K562 (cell line): ENCODE results near the gene ALPK1. TPM values are rescaled to one million over a fixed set of nuclear protein-coding genes. Genes with fewer than 3 reads are reported as not detected.

Experiments
- ATAC-seq: fragments of 200-7000 bp; cut with Tn5 transposase; 3 replicates; pipeline ENCODE4 v1.9.1; 2020; ENCODE audit warnings: moderate library complexity
- BruUV-seq: library from RNA; stranded (reverse); fragments of 400-500 nt; replicated peaks from 2 replicates; lab custom pipeline; 2021; lab: Mats Ljungman, UMichigan
- CTCF ChIA-PET: fragments of 300-600 bp; formaldehyde crosslinking; extraction: SDS; loops from one replicate; lab custom pipeline; 2021; ENCODE audit warnings: low intra/inter-chr PET ratio; lab: Yijun Ruan, JAX
- POLR2A ChIA-PET: fragments of 300-600, 350-650 bp; sonication (Branson Sonifier 250); formaldehyde crosslinking; extraction: SDS; loops from one replicate; lab custom pipeline; 2021; ENCODE audit warnings: antibody characterized with exemption, inconsistent platforms; lab: Yijun Ruan, JAX
- DNase-seq, 4 experiments: peaks; one replicate each; pipeline versions ENCODE4 v3.0.0 to v3.0.0-alpha.2; 2011 to 2018; ENCODE audit warnings: low spot score in 3 of 4, mixed read lengths in 3 of 4; ENCODE audit errors: extremely low read depth in 1 of 4
- FAIRE-seq: peaks from 2 replicates; lab custom pipeline; 2011; peaks lifted over from hg19 to GRCh38; lab: Jason Lieb, UNC
- H2AFZ ChIP-seq: 2 replicates; pipeline ENCODE4 v1.6.0; 2011; ENCODE audit warnings: low read depth, low read length, control low read depth, inconsistent platforms
- H3K27ac ChIP-seq: fragments of 200-600 bp; 3 replicates; pipeline ENCODE4 v1.8.0; 2011; ENCODE audit warnings: low read depth, mild to moderate bottlenecking, control low read depth, inconsistent platforms, low read length, moderate library complexity, mixed read lengths; ENCODE audit errors: extremely low read depth
- H3K27me3 ChIP-seq, 2 experiments: fragments of 300-600 bp in 1 of 2; 2 replicates in 1 of 2; 3 replicates in 1 of 2; pipeline versions ENCODE4 v1.6.0 to v1.8.0; 2011; ENCODE audit warnings: inconsistent platforms in 2 of 2, low read length in 2 of 2, mild to moderate bottlenecking in 1 of 2, mixed read lengths in 1 of 2, moderate library complexity in 1 of 2; ENCODE audit not compliant: control insufficient read depth in 2 of 2, insufficient read depth in 2 of 2
- H3K36me3 ChIP-seq: fragments of 300-600 bp; 3 replicates; pipeline ENCODE4 v1.8.0; 2011; ENCODE audit warnings: mild to moderate bottlenecking, low read length, inconsistent platforms; ENCODE audit not compliant: control insufficient read depth, insufficient read depth
- H3K4me1 ChIP-seq, 2 experiments: fragments of 200-600 bp in 1 of 2; replicated peaks in 1 of 2; 2 replicates in 1 of 2; 3 replicates in 1 of 2; pipeline versions ENCODE4 v1.5.1 to v1.8.0; 2011; ENCODE audit warnings: inconsistent platforms in 2 of 2, low read length in 2 of 2, mild to moderate bottlenecking in 1 of 2, mixed read lengths in 1 of 2, moderate library complexity in 1 of 2; ENCODE audit not compliant: control insufficient read depth in 2 of 2, insufficient read depth in 2 of 2
- H3K4me2 ChIP-seq: 2 replicates; pipeline ENCODE4 v1.6.1; 2011; ENCODE audit warnings: low read length, control low read depth, inconsistent platforms, mixed read lengths; ENCODE audit not compliant: insufficient read depth
- H3K4me3 ChIP-seq: fragments of 200-600 bp; sonication (generic), shearing (Covaris generic); 2 replicates; pipeline ENCODE4 v1.5.1; 2016; ENCODE audit warnings: control low read depth, inconsistent platforms
- H3K79me2 ChIP-seq: fragments of 200-600 bp; 3 replicates; pipeline ENCODE4 v1.8.0; 2011; ENCODE audit warnings: low read length, inconsistent platforms; ENCODE audit not compliant: control insufficient read depth, insufficient read depth
- H3K9ac ChIP-seq, 2 experiments: 2 replicates each; pipeline versions ENCODE4 v1.6.0 to v1.6.1; 2011; ENCODE audit warnings: low read depth in 2 of 2, low read length in 2 of 2, control low read depth in 1 of 2, inconsistent platforms in 1 of 2, mild to moderate bottlenecking in 1 of 2, mixed read lengths in 1 of 2; ENCODE audit not compliant: insufficient read depth in 1 of 2
- H3K9me1 ChIP-seq: one replicate; pipeline ENCODE4 v1.6.0; 2011; ENCODE audit warnings: inconsistent platforms, mild to moderate bottlenecking, low read length, moderate library complexity; ENCODE audit not compliant: control insufficient read depth, insufficient read depth
- H3K9me3 ChIP-seq: replicated peaks from 2 replicates; pipeline ENCODE4 v1.5.1; 2011; ENCODE audit warnings: low read depth, low read length, inconsistent platforms; ENCODE audit not compliant: control insufficient read depth, insufficient read depth
- H4K20me1 ChIP-seq: replicated peaks from 2 replicates; pipeline ENCODE4 v1.6.1; 2011; ENCODE audit warnings: low read length, inconsistent platforms, mixed read lengths; ENCODE audit not compliant: control insufficient read depth, insufficient read depth
- CAMTA2 ChIP-seq: fragments of 250-450 bp; sonication (Bioruptor Pico); conservative IDR thresholded peaks from 2 replicates; pipeline ENCODE4 v1.5.1; 2022
- KAT8 ChIP-seq: fragments of 450-650 bp; IDR thresholded peaks from 2 replicates; pipeline ENCODE4 v1.6.1; 2016; ENCODE audit warnings: low read depth, mild to moderate bottlenecking
- RBM14 ChIP-seq: fragments of 200-400 bp; formaldehyde crosslinking; IDR thresholded peaks from 2 replicates; pipeline ENCODE4 v1.6.1; 2018; ENCODE audit warnings: low read depth, mild to moderate bottlenecking, low read length, moderate library complexity, borderline replicate concordance; ENCODE audit not compliant: insufficient read depth
- SIN3B ChIP-seq: fragments of 450-650 bp; IDR thresholded peaks from 2 replicates; pipeline ENCODE4 v1.6.1; 2017; ENCODE audit warnings: low read depth, mild to moderate bottlenecking, moderate library complexity
- SREBF1 ChIP-seq: fragments of 150-350 bp; IDR thresholded peaks from 2 replicates; pipeline ENCODE4 v1.6.1; 2014; ENCODE audit warnings: antibody characterized with exemption, low read depth, low read length, borderline replicate concordance
- SRF ChIP-seq, 2 experiments: fragments of 250-450, 450-650 bp in 1 of 2; sonication (Bioruptor Pico) in 1 of 2; sonication (generic) in 1 of 2; formaldehyde crosslinking; IDR thresholded peaks; 2 replicates each; pipeline versions ENCODE4 v1.5.0 to v1.5.1; 2020 to 2022; ENCODE audit warnings: mild to moderate bottlenecking in 1 of 2, missing genetic modification reagents in 1 of 2
- ZNF165 ChIP-seq: fragments of 250-450 bp; sonication (Bioruptor Pico); IDR thresholded peaks from 2 replicates; pipeline ENCODE4 v1.4.0; 2020; ENCODE audit warnings: borderline replicate concordance
- ZZZ3 ChIP-seq: fragments of 450-650 bp; IDR thresholded peaks from 2 replicates; pipeline ENCODE4 v1.6.1; 2016; ENCODE audit warnings: antibody characterized with exemption, mild to moderate bottlenecking, moderate library complexity
- WGBS: fragments of 100-300 bp; shearing (Covaris generic); methylation state at CpG from one replicate; pipeline ENCODE4 v1.1.6; 2016; ENCODE audit warnings: low coverage, mixed read lengths; ENCODE audit not compliant: insufficient coverage; ENCODE audit errors: missing lambda C conversion rate; 5-methylcytosine and 5-hydroxymethylcytosine counted together
- in situ Hi-C: fragments of 300-500 bp; cut with MboI; formaldehyde crosslinking; loops from 4 replicates; pipeline ENCODE4 v1.15.0; 2018; ENCODE audit warnings: inconsistent platforms, mixed read lengths
- intact Hi-C: fragments of 100-400 bp; cut with micrococcal nuclease; formaldehyde crosslinking; loops from 2 replicates; pipeline ENCODE4 v1.14.2; 2022
- polyA plus RNA-seq, 8 experiments: library from polyadenylated mRNA; depleted of rRNA in 4 of 8; stranded (reverse) in 5 of 8; unstranded in 3 of 8; fragments of >200 nt; fragmentation: Nextera tagmentation in 2 of 8; fragmentation: Illumina TruSeq in 1 of 8; extraction: Ambion mirVana in 2 of 8; extraction: Trizol in 1 of 8; gene quantifications; 2 replicates each; pipeline versions ENCODE4 v1.2.1 to v1.2.3, GENCODE V29; 2011 to 2014; ENCODE audit warnings: inconsistent platforms in 1 of 8, missing spikeins in 1 of 8
- total RNA-seq, 7 experiments: library from RNA; depleted of rRNA in 6 of 7; stranded (reverse); fragments of >200 nt in 6 of 7; fragmentation: Illumina TruSeq in 2 of 7; extraction: Trizol in 2 of 7; gene quantifications; 2 replicates each; pipeline versions ENCODE4 v1.2.1 to v1.2.3, GENCODE V29; 2011 to 2021; ENCODE audit warnings: low replicate concordance in 1 of 7
- TF ChIP-seq, protein P1 (sequence below): fragments of 450-650 bp; formaldehyde crosslinking; IDR thresholded peaks from 2 replicates; pipeline ENCODE4 v1.4.0; 2022; ENCODE audit warnings: mild to moderate bottlenecking, moderate library complexity

ALPK1 gene
- total and polyA plus RNA-seq, 9 of the 15 experiments (the other 6 are each of a cell fraction or from before 2014, with no cell fraction given), result 2.3 to 6.9 (median 4.6) TPM

DNA sequence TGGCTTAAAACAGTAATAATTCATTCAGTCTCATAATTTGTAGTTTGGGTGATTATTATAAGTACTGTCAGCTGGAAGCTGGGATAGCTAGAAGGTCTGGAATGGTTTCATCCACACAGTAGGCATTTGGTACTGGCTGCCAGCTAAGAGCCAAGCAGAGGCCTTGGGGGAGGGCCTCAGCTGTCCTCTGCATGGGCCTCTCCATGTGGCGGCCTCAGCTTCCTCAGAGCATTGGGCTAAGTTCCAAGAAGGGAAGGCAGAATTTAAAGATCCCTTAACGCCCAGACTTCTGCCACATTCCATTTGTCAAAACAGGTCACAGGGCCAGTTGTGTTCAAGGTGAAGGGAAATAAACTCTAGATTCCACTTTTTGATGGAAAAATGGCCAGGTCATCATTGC, 125.5 kb downstream of the ALPK1 start (continued):
- no peak for TF ChIP-seq SREBF1
- TF ChIP-seq KAT8, result no peak
- TF ChIP-seq ZNF165 (CRISPR knock-in tag), result no peak
- TF ChIP-seq, protein P1, sequence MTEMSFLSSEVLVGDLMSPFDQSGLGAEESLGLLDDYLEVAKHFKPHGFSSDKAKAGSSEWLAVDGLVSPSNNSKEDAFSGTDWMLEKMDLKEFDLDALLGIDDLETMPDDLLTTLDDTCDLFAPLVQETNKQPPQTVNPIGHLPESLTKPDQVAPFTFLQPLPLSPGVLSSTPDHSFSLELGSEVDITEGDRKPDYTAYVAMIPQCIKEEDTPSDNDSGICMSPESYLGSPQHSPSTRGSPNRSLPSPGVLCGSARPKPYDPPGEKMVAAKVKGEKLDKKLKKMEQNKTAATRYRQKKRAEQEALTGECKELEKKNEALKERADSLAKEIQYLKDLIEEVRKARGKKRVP, result no peak
- no peak for TF ChIP-seq SRF (CRISPR knock-in tag; IDR thresholded peaks at IDR 0.05)
- TF ChIP-seq, all 486 proteins: peak for 0

DNA sequence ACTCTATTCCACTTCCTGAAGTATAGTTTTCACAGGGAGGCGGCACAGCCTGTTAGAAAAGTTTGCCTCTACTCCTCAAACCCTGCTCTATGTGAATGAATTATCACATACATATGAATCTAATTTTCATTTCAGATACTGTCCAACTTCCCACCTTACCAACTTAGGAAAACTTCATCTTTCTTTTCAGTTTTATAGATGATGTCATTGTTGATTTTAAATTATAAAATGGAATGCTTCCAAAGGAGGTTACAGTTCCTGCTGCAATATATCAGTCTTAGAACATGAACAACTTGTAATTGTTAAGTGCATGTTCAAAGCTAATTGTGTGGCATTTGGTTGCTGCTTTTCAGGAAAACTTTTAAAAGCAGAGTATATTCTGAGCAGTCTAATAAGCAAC, 126.4 kb downstream of the ALPK1 start:
- WGBS, result 18% methylated on average over 1 of the region's 1 CpG
- Histone ChIP-seq H4K20me1 (no peaks in the 10 kb centered on the region), H3K27me3 (peaks cover 2 to 3% of the 10 kb centered on the region in 2 experiments; a peak in 1 of 5 replicates), H3K27ac (no peak overlapping the region), H3K79me2 (no peaks in the 10 kb centered on the region), H3K9me3 (no peaks in the 10 kb centered on the region), H2AFZ (no peak overlapping the region), H3K4me2 (no peak overlapping the region), H3K9ac (no peak overlapping the region), H3K9me1 (no peaks in the 10 kb centered on the region), H3K4me1 (no peaks in the 10 kb centered on the region), H3K36me3 (no peaks in the 10 kb centered on the region), H3K4me3 (no peak overlapping the region)
- intact Hi-C loops (no loop called here), in situ Hi-C loops (no loop called here)
- ChIA-PET CTCF (no interaction called here), POLR2A (no interaction called here)
- FAIRE-seq, result no peak
- no peak for ATAC-seq
- BruUV-seq, result no TSS peak
- no peak for DNase-seq
- TF ChIP-seq ZZZ3, result no peak
- TF ChIP-seq CAMTA2 (CRISPR knock-in tag), result no peak
- no peak for TF ChIP-seq RBM14
- no peak for TF ChIP-seq SIN3B
